Sciatic nerve (tissue), 2 donors: ENCODE measurements around the gene VILL. TPM values are rescaled to one million over a fixed set of nuclear protein-coding genes. Genes with fewer than 3 reads are reported as not detected.
"Not testable (repeated sequence)": the region's sequence is repeated elsewhere in the genome, so short reads cannot be mapped to it uniquely, and the experiment has no call there.

Experiments
- ATAC-seq: fragments of 200-7000 bp; cut with Tn5 transposase; one replicate; pipeline ENCODE4 v1.9.1; 2020; ENCODE audit warnings: mild to moderate bottlenecking, moderate library complexity
- DNase-seq: peaks from one replicate; pipeline ENCODE4 v3.0.0-alpha.2; 2020; ENCODE audit warnings: low spot score
- intact Hi-C: fragments of 100-400 bp; cut with DNase I; formaldehyde crosslinking; loops from one replicate; pipeline ENCODE4 v1.14.2; 2022
- total RNA-seq: library from RNA; stranded (reverse); fragmentation: NEBNext Ultra II Directional; extraction: Animal tissue kit (Norgen Biotek cat#: 25700); gene quantifications from one replicate; pipeline ENCODE4 v1.2.1, GENCODE V29; 2021
- donor health status: DM: no; HTN: no; CAD: no.
- donor health status: DM: no; HTN: no; CAD: no.

VILL gene
- total RNA-seq, 1 donor from 2014 or later: 9.9 TPM

GRCh38 chr3:38027466-38028465 is 37.2 kb downstream of the VILL start:
- ATAC-seq: no peak
- intact Hi-C loops: no loop called here
- peak; percentile 48 for DNase-seq

- ATAC-seq (peak; percentile 18), DNase-seq (peak; percentile 66)
- intact Hi-C loops: no loop called here
Measured at GRCh38 chr3:38028621-38029361, 38.2 kb downstream of the VILL start.

GRCh38 chr3:38029400-38030125 is 39.0 kb downstream of the VILL start, which contains the start of gene PLCD1:
Gene PLCD1 (minus strand): TSS chr3:38029642. CDS start chr3:38029539, 103 bp downstream.
- ATAC-seq (peak; percentile 73), DNase-seq (peak; percentile 91)
- intact Hi-C loops: no loop called here

- DNase-seq (peak; percentile 64), ATAC-seq (no peak)
- intact Hi-C loops: no loop called here
Measured at GRCh38 chr3:38030126-38031021, 39.8 kb downstream of the VILL start.

DNA sequence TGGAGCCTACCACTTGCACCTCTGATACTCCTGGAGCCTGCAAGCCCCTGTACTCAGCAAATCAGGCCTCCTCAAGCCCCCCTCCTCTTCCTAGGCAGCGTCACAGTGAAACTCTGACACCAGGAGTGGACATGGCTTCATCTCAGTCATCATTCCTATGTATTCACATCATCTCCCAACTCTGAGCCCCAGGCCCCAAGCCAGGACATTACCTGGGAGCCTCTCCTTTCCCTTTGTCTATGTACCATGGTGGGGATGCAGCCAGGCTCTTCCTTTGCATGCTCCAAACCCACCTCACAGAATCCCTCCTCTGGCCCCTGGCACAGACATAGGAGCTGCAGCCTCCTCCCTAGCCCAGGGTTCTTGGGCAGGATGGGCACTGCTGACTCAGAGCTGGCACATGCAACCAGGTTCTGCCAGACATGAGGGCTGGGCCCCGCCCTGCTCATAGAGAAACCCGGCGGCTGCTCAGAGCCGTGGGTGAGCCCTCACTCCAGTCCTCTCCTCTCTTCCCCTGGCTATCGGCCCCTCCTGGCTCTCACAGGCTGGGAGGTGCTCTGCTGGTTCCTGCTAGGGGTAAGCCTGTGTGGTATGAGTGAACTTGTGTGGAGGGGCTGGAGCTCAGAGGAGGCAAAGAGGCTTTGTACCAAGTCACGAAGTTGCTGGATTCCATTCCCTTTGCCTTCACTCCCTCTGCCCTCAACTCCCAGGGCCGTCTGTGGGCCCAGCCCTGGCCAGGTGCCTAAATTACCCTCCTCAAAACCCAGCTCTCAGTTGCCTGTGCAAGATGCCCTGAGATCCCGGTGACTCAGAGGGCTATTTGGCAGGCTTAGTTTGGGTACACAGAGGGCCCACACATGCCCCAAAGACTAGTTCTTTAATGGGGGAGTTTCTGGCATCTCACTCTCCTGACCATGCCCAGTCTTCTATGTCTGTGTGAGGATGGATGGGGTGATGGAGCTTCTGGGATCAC is 40.7 kb downstream of the VILL start:
- DNase-seq (peak; percentile 68), ATAC-seq (no peak)
- intact Hi-C loops: no loop called here

DNA sequence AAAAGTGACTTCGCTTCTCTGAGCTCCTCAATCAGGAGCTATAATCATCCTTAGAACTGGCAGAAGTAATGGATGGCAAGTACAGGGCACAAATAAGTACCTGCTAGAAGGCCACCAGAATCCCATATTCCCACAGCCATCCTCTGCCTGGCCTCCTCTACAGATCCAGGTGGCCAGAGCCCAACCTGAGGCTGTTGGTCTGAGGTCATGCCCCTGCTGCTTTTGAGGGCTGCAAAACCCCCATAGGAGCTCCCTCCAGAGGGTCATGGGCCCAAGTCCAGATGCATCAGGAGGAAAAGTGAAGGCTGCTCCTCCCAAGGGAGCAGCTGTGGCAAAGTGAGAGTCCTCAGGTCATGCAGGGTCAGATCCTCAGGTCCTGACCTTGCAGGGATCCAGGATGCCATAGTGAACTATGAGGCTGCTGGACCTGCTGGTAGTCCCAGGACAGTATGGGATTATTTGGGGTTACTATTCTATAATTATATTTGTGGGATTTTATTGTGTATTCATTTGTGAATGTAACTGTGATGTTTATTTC is 41.8 kb downstream of the VILL start:
- DNase-seq: no peak
- no peak for ATAC-seq
- intact Hi-C loops: no loop called here

DNA sequence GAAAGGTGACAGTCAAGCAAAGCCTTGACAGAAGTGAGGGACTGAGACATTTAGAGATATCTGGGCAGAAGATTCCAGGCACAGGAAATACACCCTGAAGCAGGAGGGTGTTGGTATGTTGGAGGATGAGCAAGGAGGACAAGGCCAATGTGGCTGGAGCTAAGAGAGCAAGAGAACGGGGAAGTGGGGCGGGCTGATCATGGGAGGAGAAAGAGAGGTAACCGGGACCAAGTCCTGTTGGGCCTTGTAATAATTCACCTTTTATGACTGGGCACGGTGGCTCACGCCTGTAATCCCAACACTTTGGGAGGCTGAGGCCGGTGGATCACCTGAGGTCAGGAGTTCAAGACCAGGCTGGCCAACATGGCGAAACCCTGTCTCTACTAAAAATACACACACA is 43.0 kb downstream of the VILL start:
- ATAC-seq, intact Hi-C loops: not testable (repeated sequence)

DNA sequence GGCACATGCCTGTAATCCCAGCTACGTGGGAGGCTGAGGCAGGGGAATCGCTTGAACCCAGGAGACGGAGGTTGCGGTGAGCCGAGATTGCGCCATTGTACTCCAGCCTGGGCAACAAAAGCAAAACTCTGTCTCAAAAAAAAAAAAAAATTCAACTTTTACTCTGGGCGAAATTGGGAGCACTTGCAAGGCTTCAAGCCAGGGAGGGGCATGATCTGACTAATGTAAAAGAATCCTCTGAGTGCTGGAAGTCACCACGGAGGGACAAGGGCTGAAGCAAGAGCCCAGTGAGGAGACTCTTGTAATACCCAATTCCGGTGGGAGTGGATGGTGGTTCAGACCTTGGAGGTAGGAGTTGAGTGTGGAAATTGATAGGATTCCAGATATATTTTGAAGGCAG is 43.7 kb downstream of the VILL start:
- intact Hi-C loops, ATAC-seq, DNase-seq: not testable (repeated sequence)

More for the DNA sequence above, 43.0 kb downstream of the VILL start:
- not testable (repeated sequence) for DNase-seq

DNA sequence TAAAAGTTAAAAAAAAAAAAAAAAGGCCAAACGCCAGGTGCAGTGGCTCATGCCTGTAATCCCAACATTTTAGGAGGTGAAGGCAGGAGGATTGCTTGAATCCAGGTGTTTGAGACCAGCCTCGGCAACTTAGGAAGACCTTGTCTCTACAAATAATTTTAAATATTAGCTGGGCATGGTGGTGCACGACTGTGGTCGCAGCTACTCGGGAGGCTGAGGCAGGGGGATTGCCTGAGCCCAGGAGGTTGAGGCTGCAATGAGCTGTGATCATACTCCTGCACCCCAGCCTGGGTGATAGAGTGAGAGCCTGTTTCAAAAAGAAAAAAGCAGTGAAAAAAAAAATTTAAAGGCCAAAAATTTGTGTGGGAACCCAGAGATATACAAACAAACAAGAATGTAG is 45.7 kb downstream of the VILL start:
- no peak for DNase-seq
- no peak for ATAC-seq
- intact Hi-C loops: no loop called here

- ATAC-seq (no peak), DNase-seq (no peak)
- intact Hi-C loops: no loop called here
Measured at GRCh38 chr3:38036906-38037305, 46.3 kb downstream of the VILL start.

- DNase-seq (no peak), ATAC-seq (peak; percentile 5)
- intact Hi-C loops: no loop called here
Measured at GRCh38 chr3:38038447-38038911, 47.9 kb downstream of the VILL start.

GRCh38 chr3:38039101-38039898 is 48.7 kb downstream of the VILL start, which contains the start of gene DLEC1:
Gene DLEC1 (plus strand): TSS chr3:38039208. CDS start chr3:38039226, 18 bp downstream.
- DNase-seq (peak; percentile 84), ATAC-seq (peak; percentile 85)
- intact Hi-C loops: no loop called here

GRCh38 chr3:38039899-38040261 is 49.3 kb downstream of the VILL start:
- peak; percentile 94 for ATAC-seq
- intact Hi-C loops: no loop called here

DNA sequence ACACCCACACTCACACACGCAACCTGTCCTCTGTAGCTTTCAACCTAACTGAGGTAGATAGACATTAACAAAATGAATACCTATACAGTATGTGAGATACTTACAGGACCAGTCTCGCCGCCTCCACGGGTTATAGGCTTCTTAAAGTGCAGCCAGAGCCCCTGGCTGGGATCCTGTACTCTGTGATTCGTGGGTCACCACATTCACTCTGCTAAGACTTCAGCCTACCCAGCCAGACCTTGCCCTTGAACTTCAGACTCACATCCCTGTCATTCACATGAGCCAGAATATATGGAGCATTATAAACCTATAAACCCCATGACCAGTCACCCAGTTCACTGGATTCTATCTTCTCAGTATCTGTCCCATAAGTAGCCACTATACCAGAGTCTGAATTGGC is 49.8 kb downstream of the VILL start:
- ATAC-seq (no peak), DNase-seq (no peak)
- intact Hi-C loops: no loop called here

More at GRCh38 chr3:38039899-38040261, 49.3 kb downstream of the VILL start:
- DNase-seq: peak; percentile 77

GRCh38 chr3:38043486-38043885 is 52.9 kb downstream of the VILL start:
- ATAC-seq (no peak), DNase-seq (no peak)
- intact Hi-C loops: no loop called here

DNA sequence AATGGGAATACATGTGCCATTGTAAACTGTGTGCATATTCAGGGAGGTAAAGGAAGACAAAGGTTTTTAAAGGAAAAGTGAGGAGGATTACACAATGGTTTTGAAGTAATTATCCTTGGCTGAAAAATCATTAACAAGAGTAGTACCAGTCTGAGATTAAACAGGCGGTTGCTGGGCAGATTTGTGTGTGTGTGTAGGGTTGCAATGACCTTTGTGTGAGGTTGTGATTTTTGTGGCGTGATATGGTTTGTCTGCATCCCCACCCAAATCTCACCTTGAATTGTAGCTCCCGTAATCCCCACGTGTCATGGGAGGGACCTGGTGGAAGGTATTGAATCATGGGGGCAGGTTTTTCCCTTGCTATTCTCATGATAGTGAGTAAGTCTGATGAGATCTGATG is 55.4 kb downstream of the VILL start:
- DNase-seq: no peak
- intact Hi-C loops: no loop called here
- ATAC-seq: no peak
